Keratinocyte (primary cell): ENCODE data around the gene PGLYRP3. TPM values are rescaled to one million over a fixed set of nuclear protein-coding genes. Genes with fewer than 3 reads are reported as not detected.
"Not testable (repeated sequence)": the region's sequence is repeated elsewhere in the genome, so short reads cannot be mapped to it uniquely, and the experiment has no call there.

Source experiments
- DNase-seq: peaks from one replicate; pipeline ENCODE4 v3.0.0-alpha.2; 2011; ENCODE audit warnings: low read depth, missing footprints, low spot score
- FAIRE-seq: peaks from 2 replicates; lab custom pipeline; 2011; peaks lifted over from hg19 to GRCh38; lab: Jason Lieb, UNC
- H2AFZ ChIP-seq: 2 replicates; pipeline ENCODE4 v1.6.0; 2012; ENCODE audit warnings: low read length, control low read depth, inconsistent platforms; ENCODE audit not compliant: control insufficient read depth
- H3K27ac ChIP-seq: 2 replicates; pipeline ENCODE4 v1.5.1; 2011; ENCODE audit warnings: low read length; ENCODE audit not compliant: control insufficient read depth, insufficient read depth
- H3K27me3 ChIP-seq: 3 replicates; pipeline ENCODE4 v1.6.0; 2011; ENCODE audit warnings: low read length; ENCODE audit not compliant: control insufficient read depth, insufficient read depth; ENCODE audit errors: extremely low read depth
- H3K36me3 ChIP-seq, 2 experiments: 2 replicates in 1 of 2; 3 replicates in 1 of 2; pipeline ENCODE4 v1.5.1; 2011; ENCODE audit warnings: low read length in 2 of 2, mild to moderate bottlenecking in 1 of 2; ENCODE audit not compliant: control insufficient read depth in 2 of 2, insufficient read depth in 2 of 2; ENCODE audit errors: extremely low read depth in 1 of 2
- H3K4me1 ChIP-seq: 3 replicates; pipeline ENCODE4 v1.5.1; 2011; ENCODE audit warnings: low read length; ENCODE audit not compliant: control insufficient read depth, insufficient read depth; ENCODE audit errors: extremely low read depth
- H3K4me2 ChIP-seq: 3 replicates; pipeline ENCODE4 v1.6.0; 2011; ENCODE audit warnings: low read depth, low read length; ENCODE audit not compliant: control insufficient read depth, insufficient read depth; ENCODE audit errors: extremely low read depth
- H3K4me3 ChIP-seq, 3 experiments: fragments of 200-600 bp in 1 of 3; sonication (generic) in 1 of 3; 2 replicates in 2 of 3; 3 replicates in 1 of 3; pipeline ENCODE4 v1.5.1; 2011 to 2016; ENCODE audit warnings: low read length in 3 of 3, mild to moderate bottlenecking in 3 of 3, control low read depth in 2 of 3, inconsistent platforms in 1 of 3, low read depth in 1 of 3, mixed read lengths in 1 of 3, mixed run types in 1 of 3, moderate library complexity in 1 of 3; ENCODE audit not compliant: control insufficient read depth in 2 of 3, insufficient read depth in 2 of 3; ENCODE audit errors: extremely low read depth in 1 of 3
- H3K79me2 ChIP-seq: 2 replicates; pipeline ENCODE4 v1.6.0; 2012; ENCODE audit warnings: low read length; ENCODE audit not compliant: control insufficient read depth, insufficient read depth
- H3K9ac ChIP-seq: 3 replicates; pipeline ENCODE4 v1.6.0; 2011; ENCODE audit warnings: low read length; ENCODE audit not compliant: control insufficient read depth, insufficient read depth; ENCODE audit errors: extremely low read depth
- H3K9me1 ChIP-seq: 3 replicates; pipeline ENCODE4 v1.6.0; 2011; ENCODE audit warnings: low read length; ENCODE audit not compliant: control insufficient read depth, insufficient read depth; ENCODE audit errors: extremely low read depth
- H3K9me3 ChIP-seq: 2 replicates; pipeline ENCODE4 v1.5.1; 2012; ENCODE audit warnings: low read depth, low read length; ENCODE audit not compliant: control insufficient read depth
- H4K20me1 ChIP-seq: 3 replicates; pipeline ENCODE4 v1.6.0; 2011; ENCODE audit warnings: low read length; ENCODE audit not compliant: control insufficient read depth, insufficient read depth; ENCODE audit errors: extremely low read depth
- EZH2 ChIP-seq: IDR thresholded peaks from one replicate; pipeline ENCODE4 v1.6.1; 2012; ENCODE audit warnings: inconsistent platforms, mild to moderate bottlenecking, low read length, moderate library complexity
- dilution Hi-C: fragments of 300-500 bp; cut with MboI; formaldehyde crosslinking; loops from one replicate; pipeline ENCODE4 v1.7.0; 2020; ENCODE audit warnings: low sequenced_read_pairs; ENCODE audit not compliant: extremely low pct_ligation_motif_present
- polyA plus RNA-seq, 5 experiments: library from polyadenylated mRNA; depleted of rRNA in 3 of 5; stranded (reverse) in 3 of 5; stranded (forward) in 1 of 5; unstranded in 1 of 5; fragments of >200 nt; gene quantifications; 1 replicate in 1 of 5; 2 replicates in 3 of 5; 3 replicates in 1 of 5; pipeline versions ENCODE4 v1.2.1 to v1.2.3, GENCODE V29; 2011 to 2012; ENCODE audit warnings: missing spikeins in 2 of 5, low read depth in 1 of 5, low replicate concordance in 1 of 5
- TF ChIP-seq, protein P1 (sequence below), 3 experiments: IDR thresholded peaks in 1 of 3; conservative IDR thresholded peaks in 1 of 3; optimal IDR thresholded peaks in 1 of 3; 2 replicates in 2 of 3; 3 replicates in 1 of 3; pipeline versions ENCODE3 to v1.5.1; 2011; ENCODE audit warnings: low read length in 3 of 3, mild to moderate bottlenecking in 3 of 3, moderate library complexity in 2 of 3, control low read depth in 1 of 3, inconsistent platforms in 1 of 3; ENCODE audit not compliant: insufficient read depth in 2 of 3; ENCODE audit errors: extremely low read depth in 1 of 3

Gene PGLYRP3
- polyA plus RNA-seq, 1 donor (not counting 4 experiments of a cell fraction or from before 2014, with no cell fraction given), result 0.93 TPM

DNA sequence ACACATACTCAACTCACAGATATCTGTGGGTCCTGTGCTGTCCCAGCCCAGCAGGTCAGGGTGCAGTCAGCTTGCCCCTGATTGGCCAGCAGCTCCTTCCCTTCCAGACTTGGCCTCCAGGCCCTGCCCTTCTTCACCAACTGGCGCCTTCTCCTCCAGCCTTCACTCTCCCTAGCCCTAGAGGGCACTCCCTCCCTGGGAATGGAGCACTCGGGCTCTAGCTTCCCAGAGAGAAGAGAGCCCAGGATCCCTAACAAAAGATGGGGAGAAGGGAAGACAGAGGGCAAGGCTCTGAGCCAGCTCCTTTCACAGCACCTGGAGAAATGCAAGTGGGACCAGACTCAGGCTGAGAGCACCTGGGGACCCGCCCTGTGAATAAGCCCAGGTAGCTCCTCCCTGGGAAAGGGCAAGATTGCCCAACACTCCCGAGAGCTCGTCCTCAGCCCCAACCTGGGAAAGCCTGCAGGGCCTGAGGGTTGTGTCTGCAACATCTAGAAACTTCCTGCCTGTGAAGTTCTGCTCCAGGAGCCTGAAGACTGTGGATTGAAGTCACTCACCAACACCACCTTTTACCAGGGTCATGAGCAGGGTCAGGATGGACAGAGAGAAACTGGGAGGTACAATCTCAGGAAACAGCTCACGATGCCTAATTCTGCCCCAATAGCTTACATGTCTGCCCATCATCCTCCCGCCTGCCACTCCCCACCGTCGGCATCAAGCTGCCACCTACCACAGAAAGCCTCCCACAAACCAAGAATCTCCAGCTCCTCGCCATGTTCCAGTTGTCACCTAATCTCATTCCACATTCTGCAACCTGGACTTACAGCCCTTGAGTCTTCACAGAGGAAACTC lies 36.0 kb upstream of the PGLYRP3 start, which contains the start of gene PGLYRP4:
Gene PGLYRP4 (minus strand): TSS at position 331 of the 852 bp plus-strand sequence. CDS start 909 bp downstream, outside the sequence.
- Histone ChIP-seq H3K9ac (no peak within 1 kb of the TSS), H4K20me1 (no peaks in the 10 kb centered on the region), H2AFZ (peak within 1 kb of the TSS; percentile 53), H3K27ac (no peak within 1 kb of the TSS), H3K4me2 (peak within 1 kb of the TSS; percentile 6), H3K79me2 (no peaks in the 10 kb centered on the region), H3K9me3 (no peaks in the 10 kb centered on the region), H3K4me3 (no peak within 1 kb of the TSS), H3K27me3 (peaks cover 3% of the 10 kb centered on the region), H3K36me3 (no peaks in the 10 kb centered on the region), H3K9me1 (no peaks in the 10 kb centered on the region), H3K4me1 (peaks cover 12% of the 10 kb centered on the region)
- dilution Hi-C loops, result no loop called here
- DNase-seq (no peak), FAIRE-seq (peak; percentile 61)
- TF ChIP-seq EZH2, result no peak
- TF ChIP-seq, protein P1, sequence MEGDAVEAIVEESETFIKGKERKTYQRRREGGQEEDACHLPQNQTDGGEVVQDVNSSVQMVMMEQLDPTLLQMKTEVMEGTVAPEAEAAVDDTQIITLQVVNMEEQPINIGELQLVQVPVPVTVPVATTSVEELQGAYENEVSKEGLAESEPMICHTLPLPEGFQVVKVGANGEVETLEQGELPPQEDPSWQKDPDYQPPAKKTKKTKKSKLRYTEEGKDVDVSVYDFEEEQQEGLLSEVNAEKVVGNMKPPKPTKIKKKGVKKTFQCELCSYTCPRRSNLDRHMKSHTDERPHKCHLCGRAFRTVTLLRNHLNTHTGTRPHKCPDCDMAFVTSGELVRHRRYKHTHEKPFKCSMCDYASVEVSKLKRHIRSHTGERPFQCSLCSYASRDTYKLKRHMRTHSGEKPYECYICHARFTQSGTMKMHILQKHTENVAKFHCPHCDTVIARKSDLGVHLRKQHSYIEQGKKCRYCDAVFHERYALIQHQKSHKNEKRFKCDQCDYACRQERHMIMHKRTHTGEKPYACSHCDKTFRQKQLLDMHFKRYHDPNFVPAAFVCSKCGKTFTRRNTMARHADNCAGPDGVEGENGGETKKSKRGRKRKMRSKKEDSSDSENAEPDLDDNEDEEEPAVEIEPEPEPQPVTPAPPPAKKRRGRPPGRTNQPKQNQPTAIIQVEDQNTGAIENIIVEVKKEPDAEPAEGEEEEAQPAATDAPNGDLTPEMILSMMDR (optimal IDR thresholded peaks at IDR 0.05 in 1 of 3, IDR thresholded peaks at IDR 0.05 in 1 of 3, conservative IDR thresholded peaks at IDR 0.05 in 1 of 3; ENCODE audit: extremely low read depth in 1 of 3, insufficient read depth in 2 of 3, low read length in 3 of 3), result peak in 1 of 3 experiments; percentile 6

GRCh38 chr1:153347856-153348255 lies 35.1 kb upstream of the PGLYRP3 start:
- H3K27me3 ChIP-seq, result peaks cover 3% of the 10 kb centered on the region
- DNase-seq, result no peak
- H3K4me1 ChIP-seq, result peaks cover 21% of the 10 kb centered on the region

GRCh38 chr1:153347049-153347448 lies 34.3 kb upstream of the PGLYRP3 start:
- H3K4me3 ChIP-seq, FAIRE-seq, H3K9ac ChIP-seq, H4K20me1 ChIP-seq, H3K79me2 ChIP-seq, H3K9me3 ChIP-seq, dilution Hi-C loops, H3K36me3 ChIP-seq, H3K27me3 ChIP-seq, H3K4me2 ChIP-seq, DNase-seq, H2AFZ ChIP-seq, H3K9me1 ChIP-seq, H3K27ac ChIP-seq: not testable (repeated sequence)
- H3K4me1 ChIP-seq, result peaks cover 25% of the 10 kb centered on the region

More at GRCh38 chr1:153347856-153348255, 35.1 kb upstream of the PGLYRP3 start:
- no peaks in the 10 kb centered on the region for H3K36me3 ChIP-seq
- no peak overlapping the region for H3K4me2 ChIP-seq
- H3K79me2 ChIP-seq, result no peaks in the 10 kb centered on the region
- FAIRE-seq, result no peak
- H3K9ac ChIP-seq, result no peak overlapping the region
- no peak overlapping the region for H2AFZ ChIP-seq
- no peak for TF ChIP-seq EZH2
- TF ChIP-seq, protein P1 (optimal IDR thresholded peaks at IDR 0.05 in 1 of 3, IDR thresholded peaks at IDR 0.05 in 1 of 3, conservative IDR thresholded peaks at IDR 0.05 in 1 of 3; ENCODE audit: extremely low read depth in 1 of 3, insufficient read depth in 2 of 3, low read length in 3 of 3), result no peak
- H3K4me3 ChIP-seq, result no peak overlapping the region
- no peaks in the 10 kb centered on the region for H3K9me1 ChIP-seq
- no peak overlapping the region for H3K27ac ChIP-seq
- H3K9me3 ChIP-seq, result no peaks in the 10 kb centered on the region
- H4K20me1 ChIP-seq, result no peaks in the 10 kb centered on the region
- dilution Hi-C loops, result no loop called here
